ENCODE data around the gene CLK4. TPM values are rescaled to one million over a fixed set of nuclear protein-coding genes. Genes with fewer than 3 reads are reported as not detected.

Gene CLK4
- total and polyA plus RNA-seq, 2 experiments from 2014 or later, result 11.8 to 14.1 TPM

DNA sequence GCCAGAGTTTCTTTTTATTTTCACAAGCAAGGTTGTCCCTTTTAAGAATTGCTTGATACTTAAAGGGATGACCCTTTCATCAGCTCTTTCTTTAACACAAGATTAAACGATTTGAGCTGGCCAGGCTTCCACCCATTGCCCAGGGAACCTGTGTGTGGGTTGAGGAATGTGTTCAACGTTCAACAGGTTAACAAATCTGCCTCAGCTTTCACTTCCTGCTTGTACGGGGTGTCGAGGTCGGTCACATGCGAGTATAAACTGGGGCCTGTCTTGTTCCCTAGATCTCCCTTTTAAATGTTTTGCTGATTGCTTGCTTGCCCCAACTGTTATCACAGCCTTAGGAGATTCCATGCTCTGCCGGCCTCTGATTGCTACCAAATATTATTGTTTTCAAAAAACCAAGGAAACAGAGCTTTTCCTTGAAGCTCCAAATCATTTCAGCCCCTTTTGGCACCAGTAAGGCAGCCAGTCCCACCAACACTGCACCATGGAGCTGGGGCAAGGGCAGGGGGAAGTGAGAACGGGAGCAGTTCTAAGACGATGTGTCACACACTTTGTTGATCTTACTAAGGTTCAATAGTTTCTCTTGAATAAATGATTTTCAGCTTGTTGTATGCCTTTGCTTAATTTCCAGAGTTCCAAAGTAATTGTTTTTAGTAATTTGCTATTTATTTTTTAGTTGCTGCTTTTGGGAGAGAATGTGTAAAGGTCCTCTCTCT, 10.7 kb upstream of the CLK4 start:
- Histone ChIP-seq H3K36me3 (ENCODE audit: low read depth) (no peaks in the 10 kb centered on the region), H3K9ac (no peak overlapping the region), H3K9me3 (ENCODE audit: low read depth) (no peaks in the 10 kb centered on the region), H3K27me3 (replicated peaks; ENCODE audit: insufficient read depth) (no peaks in the 10 kb centered on the region), H3K4me3 (no peak overlapping the region), H3F3A (ENCODE audit: insufficient read depth) (no peaks in the 10 kb centered on the region), H3K4me2 (ENCODE audit: unreplicated experiment) (no peak overlapping the region), H3K79me2 (ENCODE audit: insufficient read depth) (no peaks in the 10 kb centered on the region), H3K4me1 (ENCODE audit: insufficient read depth) (peaks cover 7% of the 10 kb centered on the region; the same call in 1 of the 2 replicates), H4K20me1 (ENCODE audit: insufficient read depth) (no peaks in the 10 kb centered on the region), H2AFZ (peak overlapping the region; percentile 32; the same call in 1 of the 2 replicates), H3K27ac (no peak overlapping the region), H3K9me2 (ENCODE audit: insufficient read depth) (no peaks in the 10 kb centered on the region)
- no peak for DNase-seq
- 28% methylated on average over 9 of the region's 9 CpGs for WGBS, 2 experiments (ENCODE audit: low coverage in 1 of 2, low lambda C conversion rate in 2 of 2, missing lambda C conversion rate in 2 of 2)
- in situ Hi-C loops (cut with MboI), result no loop called here
- TF ChIP-seq EZH2 (IDR thresholded peaks at IDR 0.05; ENCODE audit: insufficient read depth, poor library complexity, severe bottlenecking) (no peak), EZH2phosphoT487 (IDR thresholded peaks at IDR 0.05; ENCODE audit: insufficient read depth, low read depth) (no peak)

DNA sequence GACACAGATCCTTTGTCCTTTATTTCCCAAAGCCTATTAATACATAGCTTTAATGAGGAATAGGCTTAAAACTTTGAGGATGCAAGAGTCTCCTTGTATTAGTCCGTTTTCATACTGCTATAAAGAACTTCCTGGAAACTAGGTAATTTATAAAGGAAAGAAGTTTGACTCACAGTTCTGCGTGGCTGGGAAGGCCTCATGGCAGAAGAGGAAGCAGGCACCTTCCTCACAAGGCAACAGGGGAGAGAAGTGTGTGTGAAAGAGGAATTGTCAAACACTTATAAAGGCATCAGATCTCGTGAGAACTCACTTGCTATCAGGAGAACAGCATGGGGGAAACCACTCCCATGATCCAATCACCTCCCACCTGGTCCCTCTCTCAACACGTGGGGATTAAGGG, 5.4 kb upstream of the CLK4 start:
- Histone ChIP-seq H3K9me2 (ENCODE audit: insufficient read depth) (no peaks in the 10 kb centered on the region), H3K79me2 (ENCODE audit: insufficient read depth) (no peaks in the 10 kb centered on the region), H3K36me3 (ENCODE audit: low read depth) (no peaks in the 10 kb centered on the region), H2AFZ (no peak overlapping the region), H3K27ac (no peak overlapping the region), H3K4me1 (ENCODE audit: insufficient read depth) (no peaks in the 10 kb centered on the region; the same call in 1 of the 2 replicates), H3K9me3 (ENCODE audit: low read depth) (no peaks in the 10 kb centered on the region), H4K20me1 (ENCODE audit: insufficient read depth) (no peaks in the 10 kb centered on the region), H3F3A (ENCODE audit: insufficient read depth) (no peaks in the 10 kb centered on the region), H3K9ac (no peak overlapping the region), H3K4me3 (no peak overlapping the region), H3K4me2 (ENCODE audit: unreplicated experiment) (no peak overlapping the region), H3K27me3 (replicated peaks; ENCODE audit: insufficient read depth) (no peaks in the 10 kb centered on the region)
- WGBS, 2 experiments (ENCODE audit: low coverage in 1 of 2, low lambda C conversion rate in 2 of 2, missing lambda C conversion rate in 2 of 2), result 23 to 25% methylated on average over 4 of the region's 4 CpGs
- in situ Hi-C loops (cut with MboI), result no loop called here
- no peak for DNase-seq
- TF ChIP-seq EZH2 (IDR thresholded peaks at IDR 0.05; ENCODE audit: insufficient read depth, poor library complexity, severe bottlenecking), result no peak
- no peak for TF ChIP-seq EZH2phosphoT487 (IDR thresholded peaks at IDR 0.05; ENCODE audit: insufficient read depth, low read depth)

- Histone ChIP-seq H3K9me2 (ENCODE audit: insufficient read depth) (no peaks in the 10 kb centered on the region), H3K4me1 (ENCODE audit: insufficient read depth) (no peaks in the 10 kb centered on the region; the same call in 1 of the 2 replicates), H3K9ac (no peak overlapping the region), H3K4me2 (ENCODE audit: unreplicated experiment) (no peak overlapping the region), H3K27me3 (replicated peaks; ENCODE audit: insufficient read depth) (no peaks in the 10 kb centered on the region), H3F3A (ENCODE audit: insufficient read depth) (peaks cover 3% of the 10 kb centered on the region; the same call in 1 of the 2 replicates), H3K4me3 (no peak overlapping the region), H3K79me2 (ENCODE audit: insufficient read depth) (peaks cover 7% of the 10 kb centered on the region), H3K27ac (no peak overlapping the region), H2AFZ (no peak overlapping the region), H3K9me3 (ENCODE audit: low read depth) (no peaks in the 10 kb centered on the region), H3K36me3 (ENCODE audit: low read depth) (no peaks in the 10 kb centered on the region), H4K20me1 (ENCODE audit: insufficient read depth) (no peaks in the 10 kb centered on the region)
- in situ Hi-C loops (cut with MboI), result no loop called here
- DNase-seq, result no peak
- TF ChIP-seq EZH2phosphoT487 (IDR thresholded peaks at IDR 0.05; ENCODE audit: insufficient read depth, low read depth), result no peak
- no peak for TF ChIP-seq EZH2 (IDR thresholded peaks at IDR 0.05; ENCODE audit: insufficient read depth, poor library complexity, severe bottlenecking)
- WGBS, 2 experiments (ENCODE audit: low coverage in 1 of 2, low lambda C conversion rate in 2 of 2, missing lambda C conversion rate in 2 of 2), result 47 to 63% methylated on average over 2 of the region's 2 CpGs
Measured at GRCh38 chr5:178630951-178631350, 4.1 kb upstream of the CLK4 start.

DNA sequence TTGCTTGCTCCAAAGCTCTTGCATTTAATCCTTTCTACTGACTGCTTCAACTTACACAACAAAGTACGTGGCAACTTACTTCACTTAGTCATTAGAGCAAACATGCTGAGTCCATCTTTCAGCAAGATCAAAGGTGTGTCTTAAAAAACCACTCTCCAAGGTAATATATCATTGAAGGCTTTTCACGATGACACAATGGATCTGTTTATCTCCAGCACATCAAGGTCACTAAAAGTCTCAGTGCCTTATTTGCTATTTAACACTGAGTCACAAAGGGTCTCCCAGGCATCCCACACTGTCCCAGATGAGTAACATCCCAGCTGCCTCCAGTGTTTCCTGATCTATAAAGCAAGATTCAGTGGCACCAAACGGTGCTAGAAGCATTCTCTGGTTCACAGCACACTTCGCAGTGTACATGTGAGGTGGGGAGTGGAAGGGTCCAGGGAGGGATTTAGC, 3.7 kb upstream of the CLK4 start:
- TF ChIP-seq EZH2 (IDR thresholded peaks at IDR 0.05; ENCODE audit: insufficient read depth, poor library complexity, severe bottlenecking) (no peak), EZH2phosphoT487 (IDR thresholded peaks at IDR 0.05; ENCODE audit: insufficient read depth, low read depth) (no peak)
- peaks cover 12% of the 10 kb centered on the region for H3K79me2 ChIP-seq (ENCODE audit: insufficient read depth)
- 38% methylated on average over 4 of the region's 4 CpGs for WGBS, 2 experiments (ENCODE audit: low coverage in 1 of 2, low lambda C conversion rate in 2 of 2, missing lambda C conversion rate in 2 of 2)
- no peaks in the 10 kb centered on the region; the same call in 1 of the 2 replicates for H3K4me1 ChIP-seq (ENCODE audit: insufficient read depth)
- peaks cover 8% of the 10 kb centered on the region for H3F3A ChIP-seq (ENCODE audit: insufficient read depth)
- H3K27me3 ChIP-seq (replicated peaks; ENCODE audit: insufficient read depth), result no peaks in the 10 kb centered on the region
- no peaks in the 10 kb centered on the region for H3K36me3 ChIP-seq (ENCODE audit: low read depth)
- in situ Hi-C loops (cut with MboI), result no loop called here
- H3K27ac ChIP-seq, result no peak overlapping the region
- no peak overlapping the region for H3K4me3 ChIP-seq
- no peaks in the 10 kb centered on the region for H3K9me3 ChIP-seq (ENCODE audit: low read depth)
- H2AFZ ChIP-seq, result no peak overlapping the region
- no peak overlapping the region for H3K4me2 ChIP-seq (ENCODE audit: unreplicated experiment)
- DNase-seq, result peak; percentile 36
- no peaks in the 10 kb centered on the region for H4K20me1 ChIP-seq (ENCODE audit: insufficient read depth)
- H3K9me2 ChIP-seq (ENCODE audit: insufficient read depth), result no peaks in the 10 kb centered on the region
- no peak overlapping the region for H3K9ac ChIP-seq

All from GM23248 (cell line).